HEK293 (cell line): Measurements from ENCODE around the gene ST8SIA5.

Experiments
- CTCF ChIA-PET: fragments of 350-600 bp; formaldehyde crosslinking; extraction: SDS; loops from one replicate; lab custom pipeline; 2021; ENCODE audit warnings: antibody characterized with exemption; lab: Yijun Ruan, JAX
- POLR2A ChIA-PET: fragments of 300-600 bp; formaldehyde crosslinking; extraction: SDS; loops from one replicate; lab custom pipeline; 2020; ENCODE audit warnings: antibody characterized with exemption, inconsistent platforms; lab: Yijun Ruan, JAX
- H3K27ac ChIP-seq: fragments of 200-500 bp; sonication (Bioruptor generic); 2 replicates; pipeline ENCODE4 v1.5.1; 2014; ENCODE audit warnings: low read depth, low read length, control low read depth, inconsistent platforms; ENCODE audit errors: extremely low read depth
- H3K36me3 ChIP-seq, 2 experiments: fragments of 200-500 bp in 1 of 2; sonication (Bioruptor generic) in 1 of 2; 1 replicate in 1 of 2; 2 replicates in 1 of 2; pipeline ENCODE4 v1.5.1; 2014 to 2017; ENCODE audit warnings: inconsistent platforms in 2 of 2, low read length in 2 of 2; ENCODE audit not compliant: control insufficient read depth in 2 of 2, insufficient read depth in 1 of 2
- H3K4me1 ChIP-seq: fragments of 200-500 bp; sonication (Bioruptor generic); 2 replicates; pipeline ENCODE4 v1.5.1; 2014; ENCODE audit warnings: mild to moderate bottlenecking, low read length, inconsistent platforms; ENCODE audit not compliant: control insufficient read depth, insufficient read depth
- H3K4me3 ChIP-seq: 2 replicates; pipeline ENCODE4 v1.5.1; 2011; ENCODE audit warnings: low read depth, mild to moderate bottlenecking, control low read depth, low read length, moderate library complexity
- H3K9me3 ChIP-seq: fragments of 200-500 bp; sonication (Bioruptor generic); 2 replicates; pipeline ENCODE4 v1.5.1; 2014; ENCODE audit warnings: low read depth, low read length, inconsistent platforms; ENCODE audit not compliant: control insufficient read depth, insufficient read depth
- HOXC10 ChIP-seq: sonication (generic); formaldehyde crosslinking; IDR thresholded peaks from 2 replicates; pipeline ENCODE4 v1.8.1; 2023; ENCODE audit warnings: mild to moderate bottlenecking, missing genetic modification reagents
- MEIS1 ChIP-seq: sonication (generic); formaldehyde crosslinking; IDR thresholded peaks from 2 replicates; pipeline ENCODE4 v1.8.1; 2022; ENCODE audit warnings: missing genetic modification reagents, mild to moderate bottlenecking, borderline replicate concordance
- MZF1 ChIP-seq: fragments of 450-650 bp; formaldehyde crosslinking; IDR thresholded peaks from 2 replicates; pipeline ENCODE4 v1.5.1; 2017; ENCODE audit warnings: missing biosample characterization, missing genetic modification characterization, borderline replicate concordance
- OSR2 ChIP-seq: fragments of 450-650 bp; formaldehyde crosslinking; IDR thresholded peaks from 2 replicates; pipeline ENCODE4 v1.5.1; 2016; ENCODE audit warnings: missing biosample characterization, missing genetic modification characterization
- REPIN1 ChIP-seq: fragments of 450-650 bp; formaldehyde crosslinking; IDR thresholded peaks from 2 replicates; pipeline ENCODE4 v1.5.1; 2017; ENCODE audit warnings: missing biosample characterization, missing genetic modification characterization, low read depth
- SCRT1 ChIP-seq: fragments of 450-650 bp; formaldehyde crosslinking; IDR thresholded peaks from 2 replicates; pipeline ENCODE4 v1.5.1; 2016; ENCODE audit warnings: missing biosample characterization, missing genetic modification characterization, borderline replicate concordance
- ZBTB7A ChIP-seq: fragments of 450-650 bp; formaldehyde crosslinking; IDR thresholded peaks from 2 replicates; pipeline ENCODE4 v1.5.1; 2016; ENCODE audit warnings: low read depth, missing biosample characterization, missing genetic modification characterization
- ZNF112 ChIP-seq: fragments of 450-650 bp; formaldehyde crosslinking; IDR thresholded peaks from 2 replicates; pipeline ENCODE4 v1.5.0; 2017; ENCODE audit warnings: missing biosample characterization, missing genetic modification characterization
- ZNF114 ChIP-seq: fragments of 450-650 bp; formaldehyde crosslinking; IDR thresholded peaks from 2 replicates; pipeline ENCODE4 v1.5.0; 2017; ENCODE audit warnings: missing biosample characterization, missing genetic modification characterization
- ZNF121 ChIP-seq: fragments of 450-650 bp; formaldehyde crosslinking; IDR thresholded peaks from 2 replicates; pipeline ENCODE4 v1.5.1; 2016; ENCODE audit warnings: missing biosample characterization, missing genetic modification characterization
- ZNF132 ChIP-seq: fragments of 450-650 bp; formaldehyde crosslinking; IDR thresholded peaks from 2 replicates; pipeline ENCODE4 v1.5.1; 2017; ENCODE audit warnings: missing biosample characterization, missing genetic modification characterization, borderline replicate concordance
- ZNF223 ChIP-seq: fragments of 450-650 bp; formaldehyde crosslinking; IDR thresholded peaks from 2 replicates; pipeline ENCODE4 v1.5.1; 2016; ENCODE audit warnings: missing biosample characterization, missing genetic modification characterization
- ZNF274 ChIP-seq, 2 experiments: fragments of 200-500 bp in 1 of 2; fragments of 450-650 bp in 1 of 2; sonication (Bioruptor generic) in 1 of 2; formaldehyde crosslinking in 1 of 2; IDR thresholded peaks; 2 replicates each; pipeline versions ENCODE4 v1.5.1 to v1.6.1; 2014 to 2016; ENCODE audit warnings: borderline replicate concordance in 1 of 2, inconsistent platforms in 1 of 2, low read length in 1 of 2, missing biosample characterization in 1 of 2, missing genetic modification characterization in 1 of 2
- ZNF292 ChIP-seq: fragments of 450-650 bp; formaldehyde crosslinking; IDR thresholded peaks from 2 replicates; pipeline ENCODE4 v1.5.1; 2016; ENCODE audit warnings: low read depth, missing biosample characterization, missing genetic modification characterization, borderline replicate concordance
- ZNF335 ChIP-seq: fragments of 450-650 bp; formaldehyde crosslinking; conservative IDR thresholded peaks from 2 replicates; pipeline ENCODE4 v1.5.1; 2016; ENCODE audit warnings: missing biosample characterization, missing genetic modification characterization
- ZNF549 ChIP-seq: fragments of 450-650 bp; IDR thresholded peaks from 2 replicates; pipeline ENCODE4 v1.5.1; 2018; ENCODE audit warnings: missing biosample characterization, missing genetic modification characterization, mild to moderate bottlenecking, inconsistent platforms, moderate library complexity
- ZNF623 ChIP-seq: fragments of 450-650 bp; formaldehyde crosslinking; IDR thresholded peaks from 2 replicates; pipeline ENCODE4 v1.5.1; 2016; ENCODE audit warnings: missing biosample characterization, missing genetic modification characterization
- ZNF654 ChIP-seq: fragments of 450-650 bp; formaldehyde crosslinking; IDR thresholded peaks from 2 replicates; pipeline ENCODE4 v1.5.1; 2016; ENCODE audit warnings: low read depth, missing biosample characterization, missing genetic modification characterization
- ZNF76 ChIP-seq: fragments of 450-650 bp; formaldehyde crosslinking; IDR thresholded peaks from 2 replicates; pipeline ENCODE4; 2016; ENCODE audit warnings: low read depth, missing biosample characterization, missing genetic modification characterization, borderline replicate concordance
- ZNF777 ChIP-seq: fragments of 450-650 bp; formaldehyde crosslinking; IDR thresholded peaks from 2 replicates; pipeline ENCODE4 v1.5.1; 2017; ENCODE audit warnings: missing biosample characterization, missing genetic modification characterization, borderline replicate concordance
- ZNF837 ChIP-seq: fragments of 450-650 bp; formaldehyde crosslinking; IDR thresholded peaks from 2 replicates; pipeline ENCODE4 v1.5.1; 2016; ENCODE audit warnings: missing biosample characterization, missing genetic modification characterization
- TF ChIP-seq, protein P1 (sequence below): fragments of 450-650 bp; formaldehyde crosslinking; IDR thresholded peaks from 2 replicates; pipeline ENCODE4 v1.5.1; 2016; ENCODE audit warnings: missing biosample characterization, missing genetic modification characterization
- TF ChIP-seq, protein P2 (sequence below): fragments of 450-650 bp; formaldehyde crosslinking; IDR thresholded peaks from 2 replicates; pipeline ENCODE4 v1.5.1; 2016; ENCODE audit warnings: missing biosample characterization, missing genetic modification characterization
- TF ChIP-seq, protein P3 (sequence below): fragments of 450-650 bp; formaldehyde crosslinking; IDR thresholded peaks from 2 replicates; pipeline ENCODE4 v1.5.1; 2017; ENCODE audit warnings: missing biosample characterization, missing genetic modification characterization

The ST8SIA5 gene

DNA sequence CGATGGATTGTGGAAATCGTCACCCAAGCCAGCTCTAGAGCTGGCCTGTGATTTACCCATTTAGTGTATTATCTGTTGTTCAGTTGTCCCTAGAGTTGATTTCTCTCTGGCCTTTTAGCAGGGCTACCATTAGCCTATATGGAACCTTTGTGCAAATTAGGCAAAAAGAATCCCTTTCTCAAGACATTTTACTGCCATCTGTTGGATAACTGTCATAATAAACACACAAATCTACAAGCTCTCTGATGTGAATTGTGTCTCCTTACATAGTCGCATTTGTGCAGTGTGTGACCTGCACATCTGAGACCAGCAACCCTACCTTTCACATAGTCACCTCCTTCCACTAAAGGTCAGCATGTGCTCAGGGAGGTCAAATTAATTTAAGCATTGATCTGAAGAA lies 133.9 kb downstream of the ST8SIA5 start:
- Histone ChIP-seq H3K4me3 (no peak overlapping the region), H3K36me3 (no peaks in the 10 kb centered on the region), H3K27ac (no peak overlapping the region), H3K9me3 (no peaks in the 10 kb centered on the region), H3K4me1 (no peaks in the 10 kb centered on the region)
- CTCF ChIA-PET = interaction anchor here (0.5 to 4.7 kb wide), 21 partner anchors 9 to 509 kb away, joined by 3 to 62 read pairs (median 4); partner anchors contain the start of gene LOXHD1
- POLR2A ChIA-PET = interaction anchor here (0.6 to 1.0 kb wide), 2 partner anchors 378 to 450 kb away, joined by 4 to 5 read pairs; a partner anchor contains a TSS
- TF ChIP-seq ZNF654 (peak; percentile 42), ZNF76 (no peak), SCRT1 (tag by site-specific recombination) (no peak), ZNF274 (IDR thresholded peaks at IDR 0.05; ENCODE audit: low read length) (no peak), ZNF274 (tag by site-specific recombination; IDR thresholded peaks at IDR 0.05; ENCODE audit: borderline replicate concordance) (no peak)

DNA sequence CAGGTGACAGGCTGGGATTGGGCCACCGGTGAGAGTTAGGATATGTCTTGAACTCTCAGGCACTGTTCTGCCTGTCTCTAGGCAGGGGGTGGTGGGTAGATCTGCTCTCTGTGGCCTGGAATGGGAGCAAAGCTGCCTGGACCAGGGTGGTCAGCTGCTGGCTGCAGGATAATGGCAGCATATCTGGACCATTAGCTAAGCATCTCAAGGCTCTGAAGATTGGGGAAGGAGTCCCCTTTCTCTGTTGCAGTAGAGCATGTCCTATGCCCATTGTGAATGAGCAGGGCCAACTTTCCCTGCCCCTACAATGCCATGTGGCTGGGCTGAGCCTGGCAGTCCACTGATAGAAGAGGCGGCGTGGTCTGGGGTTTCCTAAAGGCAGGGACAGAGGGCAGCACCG lies 134.4 kb downstream of the ST8SIA5 start:
- no peak overlapping the region for H3K27ac ChIP-seq
- TF ChIP-seq HOXC10 = no peak
- no peak for TF ChIP-seq ZNF623 (tag by site-specific recombination)
- TF ChIP-seq ZNF112 (tag by site-specific recombination) = no peak
- TF ChIP-seq, protein P1, sequence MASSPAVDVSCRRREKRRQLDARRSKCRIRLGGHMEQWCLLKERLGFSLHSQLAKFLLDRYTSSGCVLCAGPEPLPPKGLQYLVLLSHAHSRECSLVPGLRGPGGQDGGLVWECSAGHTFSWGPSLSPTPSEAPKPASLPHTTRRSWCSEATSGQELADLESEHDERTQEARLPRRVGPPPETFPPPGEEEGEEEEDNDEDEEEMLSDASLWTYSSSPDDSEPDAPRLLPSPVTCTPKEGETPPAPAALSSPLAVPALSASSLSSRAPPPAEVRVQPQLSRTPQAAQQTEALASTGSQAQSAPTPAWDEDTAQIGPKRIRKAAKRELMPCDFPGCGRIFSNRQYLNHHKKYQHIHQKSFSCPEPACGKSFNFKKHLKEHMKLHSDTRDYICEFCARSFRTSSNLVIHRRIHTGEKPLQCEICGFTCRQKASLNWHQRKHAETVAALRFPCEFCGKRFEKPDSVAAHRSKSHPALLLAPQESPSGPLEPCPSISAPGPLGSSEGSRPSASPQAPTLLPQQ (tag by site-specific recombination) = no peak
- no peak for TF ChIP-seq ZNF223 (tag by site-specific recombination)
- no peak for TF ChIP-seq ZNF837 (tag by site-specific recombination)
- TF ChIP-seq ZNF114 (tag by site-specific recombination) = no peak
- H3K4me1 ChIP-seq = no peaks in the 10 kb centered on the region
- no peaks in the 10 kb centered on the region for H3K9me3 ChIP-seq
- ChIA-PET CTCF (interaction anchor here (0.5 to 4.7 kb wide), 16 partner anchors 9 to 509 kb away, joined by 3 to 62 read pairs (median 4); partner anchors contain the start of gene LOXHD1), POLR2A (interaction anchor here (0.6 to 1.0 kb wide), 2 partner anchors 377 to 449 kb away, joined by 4 to 5 read pairs; a partner anchor contains a TSS)
- H3K36me3 ChIP-seq = no peaks in the 10 kb centered on the region
- no peak overlapping the region for H3K4me3 ChIP-seq

DNA sequence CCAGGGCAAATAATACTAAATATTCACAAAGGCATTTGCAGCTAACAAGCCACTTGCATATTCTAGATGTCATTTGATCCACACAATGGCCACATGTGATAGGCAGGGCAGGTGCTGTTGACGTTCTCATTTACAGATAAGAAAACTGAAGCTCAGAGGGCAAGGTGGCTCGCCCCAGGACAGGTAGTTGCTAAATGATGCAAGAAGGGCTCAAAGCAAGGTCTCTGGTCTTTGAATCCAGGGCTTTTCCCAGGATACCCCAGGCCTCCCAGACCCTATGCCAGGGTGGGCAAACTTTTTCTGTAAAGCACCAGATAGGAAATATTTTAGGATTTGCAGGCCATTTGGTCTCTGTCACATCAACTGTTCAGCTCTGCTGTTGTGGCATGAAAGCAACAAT lies 135.0 kb downstream of the ST8SIA5 start:
- no peaks in the 10 kb centered on the region for H3K36me3 ChIP-seq
- H3K4me3 ChIP-seq = no peak overlapping the region
- no peaks in the 10 kb centered on the region for H3K9me3 ChIP-seq
- ChIA-PET CTCF (interaction anchor here (0.5 to 4.7 kb wide), 6 partner anchors 10 to 341 kb away, joined by 3 to 62 read pairs (median 6); partner anchors contain the start of gene LOXHD1), POLR2A (no interaction called here)
- H3K4me1 ChIP-seq = no peaks in the 10 kb centered on the region
- H3K27ac ChIP-seq = no peak overlapping the region
- no peak for TF ChIP-seq OSR2
- no peak for TF ChIP-seq ZNF292 (tag by site-specific recombination)
- TF ChIP-seq MEIS1 (CRISPR knock-in tag) = no peak
- TF ChIP-seq ZBTB7A = no peak
- TF ChIP-seq ZNF121 (tag by site-specific recombination) = no peak
- TF ChIP-seq ZNF777 = no peak
- TF ChIP-seq REPIN1 = no peak
- TF ChIP-seq ZNF549 (tag by site-specific recombination) = no peak
- TF ChIP-seq, protein P2, sequence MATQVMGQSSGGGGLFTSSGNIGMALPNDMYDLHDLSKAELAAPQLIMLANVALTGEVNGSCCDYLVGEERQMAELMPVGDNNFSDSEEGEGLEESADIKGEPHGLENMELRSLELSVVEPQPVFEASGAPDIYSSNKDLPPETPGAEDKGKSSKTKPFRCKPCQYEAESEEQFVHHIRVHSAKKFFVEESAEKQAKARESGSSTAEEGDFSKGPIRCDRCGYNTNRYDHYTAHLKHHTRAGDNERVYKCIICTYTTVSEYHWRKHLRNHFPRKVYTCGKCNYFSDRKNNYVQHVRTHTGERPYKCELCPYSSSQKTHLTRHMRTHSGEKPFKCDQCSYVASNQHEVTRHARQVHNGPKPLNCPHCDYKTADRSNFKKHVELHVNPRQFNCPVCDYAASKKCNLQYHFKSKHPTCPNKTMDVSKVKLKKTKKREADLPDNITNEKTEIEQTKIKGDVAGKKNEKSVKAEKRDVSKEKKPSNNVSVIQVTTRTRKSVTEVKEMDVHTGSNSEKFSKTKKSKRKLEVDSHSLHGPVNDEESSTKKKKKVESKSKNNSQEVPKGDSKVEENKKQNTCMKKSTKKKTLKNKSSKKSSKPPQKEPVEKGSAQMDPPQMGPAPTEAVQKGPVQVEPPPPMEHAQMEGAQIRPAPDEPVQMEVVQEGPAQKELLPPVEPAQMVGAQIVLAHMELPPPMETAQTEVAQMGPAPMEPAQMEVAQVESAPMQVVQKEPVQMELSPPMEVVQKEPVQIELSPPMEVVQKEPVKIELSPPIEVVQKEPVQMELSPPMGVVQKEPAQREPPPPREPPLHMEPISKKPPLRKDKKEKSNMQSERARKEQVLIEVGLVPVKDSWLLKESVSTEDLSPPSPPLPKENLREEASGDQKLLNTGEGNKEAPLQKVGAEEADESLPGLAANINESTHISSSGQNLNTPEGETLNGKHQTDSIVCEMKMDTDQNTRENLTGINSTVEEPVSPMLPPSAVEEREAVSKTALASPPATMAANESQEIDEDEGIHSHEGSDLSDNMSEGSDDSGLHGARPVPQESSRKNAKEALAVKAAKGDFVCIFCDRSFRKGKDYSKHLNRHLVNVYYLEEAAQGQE (tag by site-specific recombination) = no peak
- no peak for TF ChIP-seq ZNF623 (tag by site-specific recombination)
- TF ChIP-seq ZNF132 = no peak
- no peak for TF ChIP-seq ZNF335 (tag by site-specific recombination)
- TF ChIP-seq MZF1 = no peak
- TF ChIP-seq, protein P3, sequence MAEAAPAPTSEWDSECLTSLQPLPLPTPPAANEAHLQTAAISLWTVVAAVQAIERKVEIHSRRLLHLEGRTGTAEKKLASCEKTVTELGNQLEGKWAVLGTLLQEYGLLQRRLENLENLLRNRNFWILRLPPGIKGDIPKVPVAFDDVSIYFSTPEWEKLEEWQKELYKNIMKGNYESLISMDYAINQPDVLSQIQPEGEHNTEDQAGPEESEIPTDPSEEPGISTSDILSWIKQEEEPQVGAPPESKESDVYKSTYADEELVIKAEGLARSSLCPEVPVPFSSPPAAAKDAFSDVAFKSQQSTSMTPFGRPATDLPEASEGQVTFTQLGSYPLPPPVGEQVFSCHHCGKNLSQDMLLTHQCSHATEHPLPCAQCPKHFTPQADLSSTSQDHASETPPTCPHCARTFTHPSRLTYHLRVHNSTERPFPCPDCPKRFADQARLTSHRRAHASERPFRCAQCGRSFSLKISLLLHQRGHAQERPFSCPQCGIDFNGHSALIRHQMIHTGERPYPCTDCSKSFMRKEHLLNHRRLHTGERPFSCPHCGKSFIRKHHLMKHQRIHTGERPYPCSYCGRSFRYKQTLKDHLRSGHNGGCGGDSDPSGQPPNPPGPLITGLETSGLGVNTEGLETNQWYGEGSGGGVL (tag by site-specific recombination) = no peak
